Mammary epithelial cell (primary cell): ENCODE results near the gene FDXR.

Experiments
- EZH2 ChIP-seq: IDR thresholded peaks from 2 replicates; pipeline ENCODE4 v1.6.1; 2012; ENCODE audit warnings: low read length, inconsistent platforms, borderline replicate concordance
- TF ChIP-seq, protein P1 (sequence below), 2 donors: IDR thresholded peaks in 1 of 2; conservative IDR thresholded peaks in 1 of 2; 2 replicates each; pipeline ENCODE4 v1.5.1; 2011 to 2012; ENCODE audit warnings: inconsistent platforms in 2 of 2, low read length in 2 of 2, mild to moderate bottlenecking in 2 of 2, control low read depth in 1 of 2, low read depth in 1 of 2; ENCODE audit not compliant: insufficient read depth in 1 of 2; ENCODE audit errors: extremely low read depth in 1 of 2

DNA sequence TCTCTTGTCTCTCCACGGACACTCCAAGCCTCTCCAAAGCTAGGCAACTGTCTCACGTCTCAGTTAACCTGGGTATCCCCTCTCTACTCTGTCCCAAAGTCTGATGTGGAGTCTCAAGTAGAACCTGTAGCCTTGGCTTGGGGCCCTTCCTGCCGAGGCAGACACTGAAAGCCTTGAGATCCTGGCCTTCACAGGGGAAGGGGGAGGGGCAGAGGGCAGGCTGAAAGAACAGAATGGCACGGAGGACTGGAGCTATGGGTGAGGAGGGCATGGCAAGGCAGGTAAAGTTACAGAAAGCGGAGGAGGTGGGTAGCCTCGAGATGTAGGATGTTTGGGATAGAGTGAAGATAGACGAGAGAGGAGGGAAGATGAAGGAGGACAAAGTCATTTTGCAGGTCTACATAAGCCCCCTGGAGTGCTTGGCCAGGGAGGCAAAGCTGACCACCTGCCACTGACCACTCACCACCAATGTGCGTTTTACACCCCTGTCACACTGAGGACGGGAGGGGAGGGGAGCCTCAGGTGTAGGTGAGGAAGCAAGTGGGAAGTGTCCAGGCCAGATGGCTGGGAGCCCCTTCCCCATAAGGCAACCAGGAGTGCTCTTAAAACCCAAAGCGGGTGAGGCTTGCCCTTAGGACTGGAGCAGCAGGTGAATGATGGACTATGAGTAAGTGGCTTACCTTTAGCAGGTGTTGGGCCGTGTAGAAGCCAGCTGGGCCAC, 1.3 kb downstream of the FDXR start:
- TF ChIP-seq, protein P1, sequence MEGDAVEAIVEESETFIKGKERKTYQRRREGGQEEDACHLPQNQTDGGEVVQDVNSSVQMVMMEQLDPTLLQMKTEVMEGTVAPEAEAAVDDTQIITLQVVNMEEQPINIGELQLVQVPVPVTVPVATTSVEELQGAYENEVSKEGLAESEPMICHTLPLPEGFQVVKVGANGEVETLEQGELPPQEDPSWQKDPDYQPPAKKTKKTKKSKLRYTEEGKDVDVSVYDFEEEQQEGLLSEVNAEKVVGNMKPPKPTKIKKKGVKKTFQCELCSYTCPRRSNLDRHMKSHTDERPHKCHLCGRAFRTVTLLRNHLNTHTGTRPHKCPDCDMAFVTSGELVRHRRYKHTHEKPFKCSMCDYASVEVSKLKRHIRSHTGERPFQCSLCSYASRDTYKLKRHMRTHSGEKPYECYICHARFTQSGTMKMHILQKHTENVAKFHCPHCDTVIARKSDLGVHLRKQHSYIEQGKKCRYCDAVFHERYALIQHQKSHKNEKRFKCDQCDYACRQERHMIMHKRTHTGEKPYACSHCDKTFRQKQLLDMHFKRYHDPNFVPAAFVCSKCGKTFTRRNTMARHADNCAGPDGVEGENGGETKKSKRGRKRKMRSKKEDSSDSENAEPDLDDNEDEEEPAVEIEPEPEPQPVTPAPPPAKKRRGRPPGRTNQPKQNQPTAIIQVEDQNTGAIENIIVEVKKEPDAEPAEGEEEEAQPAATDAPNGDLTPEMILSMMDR (conservative IDR thresholded peaks at IDR 0.05 in 1 of 2, IDR thresholded peaks at IDR 0.05 in 1 of 2; ENCODE audit: extremely low read depth in 1 of 2, insufficient read depth in 1 of 2, low read depth in 1 of 2, low read length in 2 of 2): no peak
- no peak for TF ChIP-seq EZH2
